Measurements from ENCODE around the gene FOXQ1. TPM values are rescaled to one million over a fixed set of nuclear protein-coding genes. Genes with fewer than 3 reads are reported as not detected.

The FOXQ1 gene
- total and polyA plus RNA-seq, 2 of the 13 experiments (the other 11 are each of a cell fraction or from before 2014, with no cell fraction given): 35.2 to 39.8 TPM

- TF ChIP-seq, protein P1, sequence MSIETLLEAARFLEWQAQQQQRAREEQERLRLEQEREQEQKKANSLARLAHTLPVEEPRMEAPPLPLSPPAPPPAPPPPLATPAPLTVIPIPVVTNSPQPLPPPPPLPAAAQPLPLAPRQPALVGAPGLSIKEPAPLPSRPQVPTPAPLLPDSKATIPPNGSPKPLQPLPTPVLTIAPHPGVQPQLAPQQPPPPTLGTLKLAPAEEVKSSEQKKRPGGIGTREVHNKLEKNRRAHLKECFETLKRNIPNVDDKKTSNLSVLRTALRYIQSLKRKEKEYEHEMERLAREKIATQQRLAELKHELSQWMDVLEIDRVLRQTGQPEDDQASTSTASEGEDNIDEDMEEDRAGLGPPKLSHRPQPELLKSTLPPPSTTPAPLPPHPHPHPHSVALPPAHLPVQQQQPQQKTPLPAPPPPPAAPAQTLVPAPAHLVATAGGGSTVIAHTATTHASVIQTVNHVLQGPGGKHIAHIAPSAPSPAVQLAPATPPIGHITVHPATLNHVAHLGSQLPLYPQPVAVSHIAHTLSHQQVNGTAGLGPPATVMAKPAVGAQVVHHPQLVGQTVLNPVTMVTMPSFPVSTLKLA (IDR thresholded peaks at IDR 0.05): no peak
- no peak for TF ChIP-seq ZNF790 (CRISPR knock-in tag; IDR thresholded peaks at IDR 0.05; ENCODE audit: borderline replicate concordance)
- 0 out of 2 replicates have a peak, but pooled peaks have one; percentile 37 for TF ChIP-seq ZNF850 (CRISPR knock-in tag; conservative IDR thresholded peaks at IDR 0.05)
- peak; percentile 61 for TF ChIP-seq CREM (IDR thresholded peaks at IDR 0.05)
- no peak for TF ChIP-seq CREM (CRISPR knock-in tag; IDR thresholded peaks at IDR 0.05)
- TF ChIP-seq, protein P2, sequence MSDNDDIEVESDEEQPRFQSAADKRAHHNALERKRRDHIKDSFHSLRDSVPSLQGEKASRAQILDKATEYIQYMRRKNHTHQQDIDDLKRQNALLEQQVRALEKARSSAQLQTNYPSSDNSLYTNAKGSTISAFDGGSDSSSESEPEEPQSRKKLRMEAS (IDR thresholded peaks at IDR 0.05): no peak
- no peak for TF ChIP-seq ZNF326 (CRISPR knock-in tag; IDR thresholded peaks at IDR 0.05; ENCODE audit: borderline replicate concordance)
- TF ChIP-seq ZNF878 (CRISPR knock-in tag; IDR thresholded peaks at IDR 0.05): peak; percentile 70
- peak; percentile 34; the same call in 1 of the 2 replicates for TF ChIP-seq MYC (CRISPR knock-in tag; IDR thresholded peaks at IDR 0.05; ENCODE audit: borderline replicate concordance)
- TF ChIP-seq ZUFSP (CRISPR knock-in tag; IDR thresholded peaks at IDR 0.05; ENCODE audit: borderline replicate concordance): no peak
- no peak for TF ChIP-seq SOX13 (IDR thresholded peaks at IDR 0.05)
- TF ChIP-seq SOX13 (CRISPR knock-in tag; conservative IDR thresholded peaks at IDR 0.05 in 1 of 2, IDR thresholded peaks at IDR 0.05 in 1 of 2): peak in 1 of 2 experiments; percentile 79; a peak in 2 of 4 replicates
- no peak for TF ChIP-seq ZFP62 (CRISPR knock-in tag; IDR thresholded peaks at IDR 0.05)
- peak in 1 of 2 experiments; percentile 38; a peak in 1 of 4 replicates for TF ChIP-seq REST (IDR thresholded peaks at IDR 0.05; ENCODE audit: borderline replicate concordance in 1 of 2, low read depth in 1 of 2, low read length in 2 of 2)
- peak; percentile 45; the same call in 1 of the 2 replicates for TF ChIP-seq ZNF12 (CRISPR knock-in tag; IDR thresholded peaks at IDR 0.05)
These were observed 10.9 kb downstream of the FOXQ1 start (continued) for GRCh38 chr6:1322696-1323219.
